GM18499 (cell line): ENCODE measurements around the gene ARHGAP12.

Experiments
- ATAC-seq: cut with Tn5 transposase; IDR thresholded peaks from one replicate; pipeline ENCODE4 v1.9.1; 2021; ENCODE audit warnings: moderate number of reproducible peaks; ENCODE audit not compliant: insufficient read depth, unreplicated experiment

Gene ARHGAP12

GRCh38 chr10:31832261-31832660, 96.4 kb downstream of the ARHGAP12 start:
- ATAC-seq = no peak

DNA sequence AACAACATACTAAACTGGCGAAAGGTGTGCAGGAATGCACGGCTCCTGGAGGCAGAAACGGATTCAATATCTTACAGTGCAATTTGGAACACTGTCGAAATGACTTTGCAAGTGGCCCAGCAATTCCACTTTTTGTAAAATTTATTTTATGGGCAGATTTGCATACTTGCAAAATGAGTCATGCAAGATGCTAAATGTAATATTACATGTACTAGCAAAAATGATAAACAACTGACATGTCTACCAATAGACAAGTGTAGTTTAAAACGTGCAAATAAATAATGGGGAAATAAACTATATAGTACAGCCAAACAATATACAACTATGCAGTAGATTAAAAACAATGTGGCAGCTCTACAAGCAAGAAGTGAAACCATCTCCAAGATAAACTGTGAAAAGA, 97.7 kb downstream of the ARHGAP12 start:
- ATAC-seq = no peak

DNA sequence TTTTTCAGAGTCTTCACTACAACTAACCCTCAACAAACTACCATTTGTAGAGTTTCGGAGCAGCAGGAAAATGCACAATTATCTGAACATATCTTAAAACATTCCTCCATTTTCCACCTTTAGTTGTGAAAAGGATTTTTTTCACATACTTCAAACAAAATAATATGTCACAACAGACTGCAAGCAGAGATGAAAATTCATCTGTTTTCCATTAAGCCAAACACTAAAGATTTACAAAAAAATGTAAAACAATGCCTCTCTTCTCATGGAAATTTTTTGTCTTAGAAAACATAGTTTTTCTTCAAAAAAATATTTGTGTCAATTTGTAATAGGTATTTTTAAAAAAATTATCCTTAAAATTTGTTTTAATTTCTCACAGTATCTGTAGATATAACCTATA, 98.9 kb downstream of the ARHGAP12 start:
- no peak for ATAC-seq

- ATAC-seq = no peak
Measured at GRCh38 chr10:31823358-31823757, 105.3 kb downstream of the ARHGAP12 start.

- ATAC-seq = no peak
Measured at GRCh38 chr10:31822616-31823318, 105.9 kb downstream of the ARHGAP12 start.

DNA sequence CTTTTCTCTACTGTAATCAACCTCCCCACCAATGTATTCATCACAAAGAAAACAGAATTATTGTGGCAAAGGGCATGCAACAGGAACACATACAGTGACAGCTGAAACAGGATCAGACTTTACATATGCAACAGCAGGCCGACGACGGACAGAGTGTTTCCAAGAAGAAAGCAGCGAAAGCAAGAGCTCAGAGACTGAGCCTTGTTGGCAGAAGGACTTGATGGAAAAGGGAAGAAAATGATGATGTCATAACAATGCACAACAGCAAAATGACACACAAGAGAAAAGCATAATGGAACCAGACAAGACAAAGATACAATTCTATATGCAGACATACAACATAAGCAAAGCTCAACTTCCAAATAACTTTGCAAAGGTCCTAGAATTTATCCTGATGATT, 106.5 kb downstream of the ARHGAP12 start:
- no peak for ATAC-seq

DNA sequence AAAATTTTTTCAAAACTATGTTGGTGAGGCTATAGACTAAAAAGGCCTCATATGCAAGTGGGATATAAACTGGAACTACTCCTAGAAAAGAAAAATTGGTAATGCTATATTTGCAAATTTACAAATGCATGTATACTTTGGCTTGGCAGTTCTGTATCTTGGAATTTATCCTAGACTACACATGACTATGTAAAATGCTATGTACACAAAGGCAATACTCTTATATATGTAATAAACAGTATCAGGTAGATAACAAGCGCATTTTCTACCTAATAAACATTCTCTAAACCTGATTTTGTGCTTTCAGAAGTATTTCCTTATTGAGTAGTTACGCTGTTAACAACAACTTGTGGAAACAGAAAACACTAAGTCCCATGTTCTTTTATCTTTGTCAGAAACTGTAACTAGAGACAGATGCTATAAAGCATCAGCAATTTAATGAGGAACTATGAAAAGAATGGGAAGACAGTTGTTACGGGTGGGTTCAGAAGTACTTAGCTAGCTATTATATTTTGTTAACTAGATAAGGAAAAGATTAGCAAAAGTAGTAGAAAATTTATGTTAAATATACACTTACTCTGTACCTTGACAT, 107.8 kb downstream of the ARHGAP12 start:
- no peak for ATAC-seq

DNA sequence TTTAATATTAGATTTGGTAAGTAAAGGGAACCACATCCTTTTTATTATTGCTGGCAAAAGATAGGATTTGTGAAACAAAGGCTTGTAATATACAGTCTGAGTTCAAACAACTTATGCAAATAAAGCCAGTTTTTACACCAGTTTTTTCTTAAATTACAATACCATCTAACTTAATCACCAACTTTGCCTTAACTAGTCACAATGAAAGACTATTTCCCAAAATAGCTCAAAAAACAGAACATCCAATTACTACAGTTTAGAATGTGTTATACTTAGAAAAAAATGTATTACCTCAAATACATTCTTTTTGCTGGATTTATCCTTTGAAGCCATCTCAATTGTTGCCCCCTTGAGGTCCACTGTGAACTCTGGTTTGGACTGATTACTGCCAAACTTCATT, 108.5 kb downstream of the ARHGAP12 start:
- ATAC-seq = no peak

DNA sequence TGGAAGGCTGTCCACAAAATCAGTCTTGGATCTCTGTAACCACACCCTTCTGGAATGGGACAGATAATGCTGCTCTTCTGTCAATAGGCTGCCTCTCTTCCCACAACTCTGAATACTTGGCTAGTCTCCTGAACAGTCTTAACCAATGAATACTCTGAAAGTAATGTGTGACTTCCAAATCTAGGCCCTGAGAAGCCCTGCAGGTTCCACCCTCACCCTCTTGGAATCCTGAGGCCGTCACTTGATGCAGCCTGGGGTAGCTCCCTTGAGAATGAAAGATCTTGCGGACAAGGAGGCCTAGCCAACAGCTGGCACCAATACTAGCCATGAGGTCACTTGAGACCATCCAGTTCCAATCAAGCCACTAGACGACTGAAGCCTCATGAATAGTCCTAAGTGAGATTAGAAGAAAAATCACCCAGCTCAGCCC, 109.2 kb downstream of the ARHGAP12 start:
- no peak for ATAC-seq

DNA sequence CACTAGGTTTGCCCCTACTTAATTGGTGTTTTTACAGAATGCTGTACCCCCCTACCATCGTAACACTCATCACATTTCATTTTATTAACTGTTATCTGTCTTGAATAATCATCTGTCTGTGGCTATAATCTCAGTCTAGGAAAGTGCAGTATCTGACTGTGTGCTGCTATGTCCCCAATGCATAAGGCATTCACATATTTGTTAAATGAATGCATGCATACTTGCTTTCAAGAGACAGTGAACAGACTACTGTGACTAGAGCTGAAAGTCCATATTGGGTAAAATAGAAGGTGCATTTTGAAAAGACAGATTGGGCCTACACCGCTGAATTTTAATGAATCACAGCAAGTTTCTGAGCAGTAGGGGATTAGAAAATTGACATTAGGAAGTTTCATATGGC, 112.3 kb downstream of the ARHGAP12 start:
- ATAC-seq = no peak

GRCh38 chr10:31808258-31809218, 120.1 kb downstream of the ARHGAP12 start:
- ATAC-seq = peak; percentile 63

- ATAC-seq = no peak
Measured at GRCh38 chr10:31804352-31804810, 124.2 kb downstream of the ARHGAP12 start.

GRCh38 chr10:31803606-31804351, 124.9 kb downstream of the ARHGAP12 start:
- ATAC-seq = no peak

DNA sequence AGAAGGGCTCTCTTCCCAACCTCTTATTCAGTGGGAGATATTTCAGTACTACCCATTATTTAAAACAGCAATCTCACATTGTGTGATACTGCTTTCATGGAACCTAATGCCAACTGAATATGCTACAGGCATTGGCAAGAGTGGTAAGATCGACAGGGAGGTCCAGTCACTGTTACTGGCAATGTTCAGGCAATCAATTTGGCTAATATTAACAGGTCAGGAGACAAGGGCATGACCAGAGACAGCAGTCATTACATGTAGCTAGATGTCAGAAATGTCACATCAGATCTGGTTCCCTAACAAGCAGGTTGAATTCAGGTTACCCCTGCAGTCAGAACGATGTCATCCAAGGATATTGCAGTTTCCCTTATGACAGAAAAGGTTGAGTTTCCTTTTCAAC, 129.4 kb downstream of the ARHGAP12 start:
- ATAC-seq = no peak

- no peak for ATAC-seq
Measured at GRCh38 chr10:31792745-31793144, 135.9 kb downstream of the ARHGAP12 start.

DNA sequence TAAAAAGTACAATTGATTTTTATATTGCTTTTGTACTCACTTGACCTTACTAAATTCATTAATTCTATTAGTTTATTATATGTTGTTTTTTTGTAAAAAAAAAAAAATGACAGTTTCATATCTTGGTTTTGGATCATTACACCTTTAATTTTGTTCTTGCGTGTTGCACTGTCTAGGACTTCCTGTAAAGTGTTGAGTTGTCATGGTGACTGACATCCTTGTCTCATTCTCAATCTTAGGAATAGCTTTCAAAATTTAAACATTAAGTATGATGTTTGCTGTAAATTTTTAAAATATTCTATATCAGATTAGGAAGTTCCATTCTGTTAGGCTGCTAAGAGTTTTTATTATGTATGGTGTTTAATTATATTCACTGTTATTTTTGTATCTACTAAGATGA, 139.1 kb downstream of the ARHGAP12 start:
- ATAC-seq = no peak

- ATAC-seq = no peak
Measured at GRCh38 chr10:31782701-31783100, 145.9 kb downstream of the ARHGAP12 start.

DNA sequence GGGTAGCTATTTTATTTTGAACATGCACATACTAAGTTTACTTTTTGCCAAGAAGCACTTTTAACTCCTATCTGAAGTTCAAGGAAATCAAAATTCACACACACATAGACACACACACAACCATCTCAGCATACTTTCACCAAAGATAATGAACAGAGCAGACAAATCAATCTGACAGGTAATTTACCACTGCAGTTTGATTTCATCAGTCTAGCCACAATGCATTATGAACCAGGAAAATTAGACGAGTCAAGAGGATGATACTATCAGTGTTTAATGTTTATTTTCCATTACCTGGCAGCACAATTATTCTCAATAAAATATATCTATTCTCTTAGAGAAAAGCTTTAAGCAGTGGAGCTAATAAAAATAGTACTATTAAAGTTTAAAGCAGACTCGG, 147.9 kb downstream of the ARHGAP12 start:
- ATAC-seq = no peak

GRCh38 chr10:31778627-31779026, 150.0 kb downstream of the ARHGAP12 start:
- no peak for ATAC-seq

- ATAC-seq = no peak
Measured at GRCh38 chr10:31776159-31776558, 152.5 kb downstream of the ARHGAP12 start.
